HG02642 (cell line): ENCODE data around the gene HRNR.
"Not testable (repeated sequence)": the region's sequence is repeated elsewhere in the genome, so short reads cannot be mapped to it uniquely, and the experiment has no call there.

Source experiments
- ATAC-seq: cut with Tn5 transposase; IDR thresholded peaks from one replicate; pipeline ENCODE4 v1.9.1; 2021; ENCODE audit warnings: mild to moderate bottlenecking; ENCODE audit not compliant: unreplicated experiment, poor library complexity

The HRNR gene

DNA sequence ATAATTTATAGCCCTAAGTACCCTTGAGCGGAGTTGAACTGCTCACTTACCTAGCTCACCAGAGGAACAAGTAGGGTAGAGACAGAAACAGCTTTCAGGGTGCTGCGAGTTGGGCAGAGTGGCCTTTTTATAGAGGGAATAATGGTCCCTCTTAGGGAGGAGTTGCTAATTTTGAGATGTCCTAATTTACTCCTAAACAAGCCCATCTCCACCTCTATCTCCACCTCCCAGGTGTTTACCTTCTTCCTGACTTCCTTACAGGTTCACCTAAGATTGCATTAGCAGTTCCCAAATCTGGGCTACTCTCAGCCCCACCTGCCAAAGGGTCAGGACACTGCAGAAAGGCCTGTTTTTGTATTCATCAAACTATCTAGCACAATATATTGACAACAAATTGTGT is at the start of gene HRNR:
Gene HRNR (minus strand): TSS at position 101 of the 400 bp plus-strand sequence. CDS start 940 bp downstream, outside the sequence.
- no peak for ATAC-seq

DNA sequence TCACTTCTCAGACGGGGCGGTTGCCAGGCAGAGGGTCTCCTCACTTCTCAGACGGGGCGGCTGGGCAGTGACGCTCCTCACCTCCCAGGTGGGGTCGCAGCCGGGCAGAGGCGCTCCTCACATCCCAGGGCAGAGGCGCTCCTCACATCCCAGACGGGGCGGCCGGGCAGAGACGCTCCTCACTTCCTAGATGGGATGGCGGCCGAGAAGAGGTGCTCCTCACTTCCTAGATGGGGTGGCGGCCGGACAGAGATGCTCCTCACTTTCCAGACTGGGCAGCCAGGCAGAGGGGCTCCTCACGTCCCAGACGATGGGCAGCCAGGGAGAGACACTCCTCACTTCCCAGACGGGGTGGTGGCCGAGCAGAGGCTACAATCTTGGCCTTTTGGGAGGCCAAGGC is 32.4 kb upstream of the HRNR start:
- not testable (repeated sequence) for ATAC-seq

DNA sequence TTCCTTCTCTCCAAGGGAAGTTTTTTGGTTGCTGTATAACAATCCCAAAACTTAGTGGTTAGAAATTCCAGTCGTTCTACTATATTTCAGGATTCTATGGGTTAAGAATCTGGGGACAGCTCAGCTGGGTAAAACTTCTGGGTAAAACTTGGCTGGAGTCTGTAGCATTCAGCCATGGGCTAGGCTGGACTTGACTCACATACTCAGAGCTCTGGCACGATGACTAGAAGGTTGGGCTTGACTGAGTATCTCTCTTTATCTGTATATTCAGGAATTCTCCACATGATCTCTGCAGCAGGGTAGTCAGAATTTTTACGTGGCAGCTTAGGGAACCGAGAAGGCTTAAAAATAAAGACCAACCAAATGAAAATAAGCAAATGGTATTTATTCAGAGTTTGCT is 28.2 kb upstream of the HRNR start:
- no peak for ATAC-seq

DNA sequence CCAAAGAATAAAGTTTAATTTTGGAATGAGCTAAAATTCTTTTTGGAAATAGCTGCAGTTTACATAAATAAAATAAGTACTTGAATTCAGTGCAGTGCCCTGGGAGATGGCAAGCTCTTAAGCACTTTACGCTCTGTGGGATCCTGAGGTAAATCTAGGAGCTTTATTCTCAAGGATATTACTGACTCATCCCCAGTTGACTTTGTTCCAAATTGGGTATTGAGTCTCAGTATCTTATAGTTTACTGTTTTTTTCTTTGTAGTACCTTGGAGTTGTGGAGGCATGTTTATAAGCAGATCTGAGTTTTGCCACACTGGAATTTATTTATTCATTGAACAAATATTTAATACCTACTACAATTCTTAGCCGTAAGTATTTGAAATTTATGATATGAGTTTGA is 27.4 kb upstream of the HRNR start:
- ATAC-seq = no peak

DNA sequence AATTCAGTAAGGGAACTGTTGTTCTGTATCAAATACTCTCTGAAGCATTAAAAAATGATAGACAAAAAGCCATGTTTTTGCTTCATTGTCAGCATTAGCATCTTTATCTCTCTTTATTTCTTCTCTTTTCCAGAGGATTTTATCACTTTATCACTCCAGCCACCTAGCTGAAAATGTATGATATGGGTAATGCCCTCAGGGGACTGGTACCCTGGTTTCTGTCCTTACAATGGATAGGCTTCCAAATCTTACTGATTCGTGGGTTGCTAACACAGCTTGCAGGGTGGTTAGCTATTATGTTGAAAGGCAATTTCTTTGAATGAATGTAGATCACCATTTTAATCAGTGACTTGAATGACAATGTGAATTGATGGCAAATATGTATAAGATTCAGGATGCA is 23.3 kb upstream of the HRNR start:
- no peak for ATAC-seq

DNA sequence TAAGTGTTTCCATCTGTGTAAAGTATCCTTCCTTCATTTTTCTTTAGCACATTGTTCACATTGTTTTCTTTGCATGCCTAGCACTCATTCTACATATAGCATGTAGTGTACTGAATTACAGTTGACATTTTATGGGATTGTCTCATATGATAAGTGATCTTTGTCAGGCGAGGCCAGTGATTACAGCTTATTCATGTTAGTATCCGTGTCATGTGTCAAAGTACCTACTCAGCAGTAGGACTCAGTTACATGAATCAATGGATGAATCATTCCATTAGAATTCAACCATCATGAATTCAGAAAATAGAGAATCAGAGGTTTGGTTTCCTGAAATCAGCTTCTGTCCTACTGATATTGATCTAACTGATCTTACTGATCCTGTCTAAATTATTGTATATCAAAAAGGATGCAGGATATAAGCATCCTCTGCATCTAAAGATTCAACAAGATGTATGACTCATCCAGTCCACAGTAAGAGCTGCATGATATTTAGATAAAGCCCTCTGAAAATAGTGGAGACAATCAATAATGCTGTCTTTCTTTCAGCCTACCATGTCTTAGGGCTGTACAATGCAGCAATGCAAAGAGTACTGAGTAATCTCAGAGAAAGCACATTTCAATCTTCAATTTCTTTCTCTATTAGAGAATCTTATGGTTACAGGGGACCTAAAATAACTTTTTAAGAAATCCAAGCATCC is 20.7 kb upstream of the HRNR start:
- no peak for ATAC-seq

DNA sequence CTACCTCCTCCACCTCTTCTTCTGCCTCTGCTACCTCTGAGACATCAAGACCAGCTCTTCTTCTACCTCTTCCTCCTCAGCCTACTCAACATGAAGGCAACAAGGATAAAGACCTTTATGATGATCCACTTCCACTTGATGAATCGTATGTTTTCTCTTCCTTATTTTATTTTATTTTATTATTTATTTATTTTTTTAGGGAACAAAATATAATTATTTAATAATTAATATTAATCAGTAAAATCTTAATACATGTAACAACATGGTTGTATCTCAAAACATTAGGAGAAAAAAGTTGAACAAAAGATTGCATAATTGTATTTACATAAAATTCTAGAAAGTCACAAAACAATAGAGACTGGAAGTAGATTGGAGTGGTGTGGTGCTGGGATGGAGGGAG is 13.1 kb upstream of the HRNR start:
- ATAC-seq = no peak

DNA sequence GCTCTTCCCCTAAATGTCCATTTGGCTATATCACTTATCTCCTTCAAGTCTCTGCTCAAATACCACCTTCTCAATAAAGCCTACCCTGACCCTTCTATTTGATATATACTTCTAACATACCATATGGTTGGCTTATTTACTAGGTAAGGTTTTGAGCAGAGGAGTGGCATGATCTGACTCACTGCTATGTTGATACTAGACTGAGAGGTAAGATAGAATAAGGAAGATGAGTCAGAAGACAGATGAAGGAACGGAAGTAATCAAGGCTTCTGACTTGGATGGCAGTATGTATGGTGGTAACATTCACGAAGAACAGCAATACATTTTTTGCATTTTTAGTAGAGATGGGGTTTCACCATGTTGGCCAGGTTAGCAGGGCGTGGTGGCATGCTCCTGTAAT is 4.8 kb upstream of the HRNR start:
- ATAC-seq = no peak

DNA sequence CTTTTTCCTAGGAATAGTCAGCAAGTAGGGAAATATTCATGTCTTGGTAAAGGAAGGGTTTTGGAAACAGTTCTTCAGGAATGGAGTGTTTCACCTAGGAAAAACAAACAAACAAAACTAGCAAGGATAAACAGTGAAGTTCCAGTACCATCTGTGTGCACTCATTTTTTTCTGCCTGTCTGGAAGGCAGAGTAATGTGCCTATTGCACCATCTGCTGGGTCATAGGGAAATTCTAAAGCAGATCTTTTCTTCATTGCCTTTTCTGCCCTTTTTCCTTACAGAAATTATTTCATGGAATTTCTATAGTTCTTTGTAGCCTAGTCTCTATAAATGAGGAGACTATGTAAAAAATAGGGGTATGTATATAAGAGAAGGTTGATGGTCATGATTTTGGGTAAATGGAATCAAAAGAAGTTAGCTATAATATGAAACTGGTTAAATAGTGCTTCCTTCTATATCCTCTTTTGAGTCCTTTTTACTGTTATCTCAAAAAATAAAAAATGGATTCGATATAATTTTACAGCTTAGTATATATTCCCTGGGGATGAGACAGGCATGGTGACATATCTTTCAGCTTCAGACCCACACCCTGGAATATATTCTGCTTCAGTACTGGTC is 3.4 kb upstream of the HRNR start:
- no peak for ATAC-seq

DNA sequence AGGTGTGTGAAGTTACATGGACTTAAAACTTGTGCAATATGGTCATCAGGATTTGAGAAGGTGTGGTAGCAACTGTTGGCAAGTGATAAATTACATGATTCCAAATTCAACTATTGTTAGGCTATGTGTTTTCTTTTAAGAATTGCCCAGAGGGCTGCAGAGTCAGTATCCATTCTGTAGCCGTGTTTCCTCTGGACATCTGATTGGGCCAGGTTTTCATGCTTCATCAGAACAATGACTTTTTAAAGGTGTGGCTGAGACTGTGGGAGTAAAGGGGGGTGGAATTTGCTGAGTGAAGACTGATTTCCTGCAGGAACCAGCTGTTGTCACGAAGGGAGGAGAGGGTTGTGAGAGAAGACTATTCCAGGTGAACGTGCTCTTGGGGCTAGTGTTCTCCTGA is 1.7 kb upstream of the HRNR start:
- no peak for ATAC-seq

DNA sequence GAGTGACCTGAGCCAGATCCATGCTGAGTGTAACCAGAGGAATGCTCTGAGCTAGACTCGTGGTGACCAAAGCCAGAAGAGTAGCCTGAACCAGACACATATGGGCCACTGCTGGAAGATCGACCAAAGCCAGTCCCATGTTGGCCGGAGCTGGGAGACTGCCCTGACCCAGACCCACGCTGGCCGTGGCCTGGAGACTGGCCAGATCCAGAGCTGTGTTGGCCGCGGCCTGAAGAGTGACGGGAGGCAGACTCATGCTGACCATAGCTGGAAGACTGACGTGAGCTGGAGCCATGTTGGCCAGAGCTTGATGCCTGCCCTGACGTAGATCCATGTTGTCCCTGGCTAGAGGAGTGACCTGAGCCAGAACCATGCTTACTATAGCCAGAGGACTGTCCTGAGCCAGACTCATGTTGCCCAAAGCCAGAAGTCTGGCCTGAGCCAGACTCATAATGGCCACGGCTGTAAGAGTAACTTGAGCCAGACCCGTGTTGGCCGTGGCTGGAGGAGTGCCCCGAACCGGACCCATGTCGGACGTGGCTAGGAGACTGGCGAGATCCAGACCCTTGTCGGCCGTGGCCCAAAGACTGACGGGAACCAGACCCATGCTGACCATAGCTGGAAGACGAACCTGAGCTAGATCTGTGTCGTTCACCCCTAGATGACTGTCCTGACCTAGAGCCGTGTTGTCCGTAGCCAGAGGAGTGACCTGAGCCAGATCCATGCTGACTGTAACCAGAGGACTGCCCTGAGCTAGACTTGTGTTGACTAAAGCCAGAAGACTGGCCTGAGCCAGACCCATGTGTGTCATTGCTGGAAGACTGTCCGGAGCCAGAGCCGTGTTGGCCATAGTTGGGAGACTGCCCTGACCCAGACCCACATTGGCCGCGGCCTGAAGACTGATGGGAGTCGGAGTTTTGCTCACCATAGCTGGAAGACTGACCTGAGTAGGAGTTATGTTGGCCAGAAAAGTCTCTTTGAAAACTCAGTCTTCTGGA is 3.5 kb downstream of the HRNR start:
- no peak for ATAC-seq

DNA sequence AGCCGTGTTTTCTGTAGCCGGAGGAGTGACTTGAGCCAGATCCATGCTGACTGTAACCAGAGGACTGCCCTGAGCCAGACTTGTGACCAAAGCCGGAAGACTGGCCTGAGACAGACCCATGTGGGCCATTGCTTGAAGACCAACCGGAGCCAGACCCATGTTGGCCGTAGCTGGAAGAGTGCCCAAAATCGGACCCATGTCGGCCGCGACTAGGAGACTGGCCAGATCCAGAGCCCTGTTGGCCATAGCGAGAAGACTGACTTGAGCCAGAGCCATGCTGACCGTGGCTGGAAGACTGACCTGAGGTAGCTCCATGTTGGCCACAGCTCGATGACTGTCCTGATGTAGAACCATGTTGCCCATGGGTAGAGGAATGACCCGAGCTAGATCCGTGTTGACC is 4.6 kb downstream of the HRNR start:
- ATAC-seq = not testable (repeated sequence)

DNA sequence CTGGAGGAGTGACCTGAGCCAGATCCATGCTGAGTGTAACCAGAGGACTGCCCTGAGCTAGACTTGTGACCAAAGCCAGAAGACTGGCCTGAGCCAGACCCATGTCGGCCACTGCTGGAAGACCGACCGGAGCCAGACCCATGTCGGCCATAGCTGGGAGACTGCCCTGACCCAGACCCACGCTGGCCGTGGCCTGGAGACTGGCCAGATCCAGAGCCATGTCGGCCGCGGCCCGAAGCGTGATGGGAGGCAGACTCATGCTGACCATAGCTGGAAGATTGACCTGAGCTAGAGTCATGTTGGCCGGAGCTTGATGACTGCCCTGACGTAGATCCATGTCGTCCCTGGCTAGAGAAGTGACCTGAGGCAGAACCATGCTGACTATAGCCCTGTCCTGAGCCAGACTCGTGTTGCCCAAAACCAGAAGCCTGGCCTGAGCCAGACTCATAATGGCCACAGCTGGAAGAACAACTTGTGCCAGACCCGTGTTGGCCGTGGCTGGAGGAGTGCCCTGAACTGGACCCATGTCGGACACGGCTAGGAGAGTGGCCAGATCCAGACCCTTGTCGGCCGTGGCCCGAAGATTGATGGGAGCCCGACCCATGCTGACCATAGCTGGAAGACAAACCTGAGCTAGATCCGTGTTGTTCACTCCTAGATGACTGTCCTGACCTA is 5.1 kb downstream of the HRNR start:
- ATAC-seq = no peak

DNA sequence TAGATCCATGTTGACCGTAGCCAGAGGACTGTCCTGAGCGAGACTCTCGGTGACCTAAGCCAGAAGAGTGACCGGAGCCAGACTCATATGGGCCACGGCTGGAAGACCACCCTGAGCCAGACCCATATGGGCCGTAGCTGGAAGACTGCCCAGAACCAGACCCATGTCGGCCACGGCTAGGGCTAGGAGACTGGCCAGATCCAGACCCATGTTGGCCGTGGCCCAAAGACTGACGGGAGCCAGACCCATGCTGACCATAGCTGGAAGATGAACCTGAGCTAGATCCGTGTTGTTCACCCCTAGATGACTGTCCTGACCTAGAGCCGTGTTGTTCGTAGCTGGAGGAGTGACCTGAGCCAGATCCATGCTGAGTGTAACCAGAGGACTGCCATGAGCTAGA is 8.4 kb downstream of the HRNR start:
- ATAC-seq = not testable (repeated sequence)

DNA sequence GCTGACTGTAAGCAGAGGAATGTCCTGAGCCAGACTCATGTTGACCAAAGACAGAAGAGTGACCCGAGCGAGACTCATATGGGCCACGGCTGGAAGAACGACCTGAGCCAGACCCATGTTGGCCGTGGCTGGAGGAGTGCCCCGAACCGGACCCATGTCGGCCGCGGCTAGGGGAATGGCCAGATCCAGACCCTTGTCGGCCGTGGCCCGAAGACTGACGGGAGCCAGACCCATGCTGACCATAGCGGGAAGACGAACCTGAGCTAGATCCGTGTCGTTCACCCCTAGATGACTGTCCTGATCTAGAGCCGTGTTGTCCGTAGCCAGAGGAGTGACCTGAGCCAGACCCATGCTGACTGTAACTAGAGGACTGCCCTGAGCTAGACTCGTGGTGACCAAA is 9.1 kb downstream of the HRNR start:
- ATAC-seq = not testable (repeated sequence)

DNA sequence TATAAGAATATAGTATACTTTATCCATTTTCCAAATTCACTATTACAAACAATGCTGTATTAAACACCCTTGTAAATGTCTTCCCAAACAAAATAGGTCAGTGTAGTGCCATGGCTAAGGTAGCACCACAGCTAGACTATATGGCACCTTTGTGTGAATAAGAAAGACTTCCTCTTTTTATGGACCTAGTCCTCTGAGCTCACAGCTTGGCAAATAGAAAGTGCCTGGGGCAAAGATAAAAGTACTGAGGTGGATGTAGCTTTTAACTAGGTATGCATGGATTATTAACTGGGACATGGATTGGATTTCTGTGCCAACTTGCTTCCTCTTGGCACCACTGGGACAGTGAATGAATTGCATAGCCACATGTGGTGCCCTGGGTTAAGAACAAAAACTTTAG is 25.0 kb downstream of the HRNR start:
- ATAC-seq = no peak

DNA sequence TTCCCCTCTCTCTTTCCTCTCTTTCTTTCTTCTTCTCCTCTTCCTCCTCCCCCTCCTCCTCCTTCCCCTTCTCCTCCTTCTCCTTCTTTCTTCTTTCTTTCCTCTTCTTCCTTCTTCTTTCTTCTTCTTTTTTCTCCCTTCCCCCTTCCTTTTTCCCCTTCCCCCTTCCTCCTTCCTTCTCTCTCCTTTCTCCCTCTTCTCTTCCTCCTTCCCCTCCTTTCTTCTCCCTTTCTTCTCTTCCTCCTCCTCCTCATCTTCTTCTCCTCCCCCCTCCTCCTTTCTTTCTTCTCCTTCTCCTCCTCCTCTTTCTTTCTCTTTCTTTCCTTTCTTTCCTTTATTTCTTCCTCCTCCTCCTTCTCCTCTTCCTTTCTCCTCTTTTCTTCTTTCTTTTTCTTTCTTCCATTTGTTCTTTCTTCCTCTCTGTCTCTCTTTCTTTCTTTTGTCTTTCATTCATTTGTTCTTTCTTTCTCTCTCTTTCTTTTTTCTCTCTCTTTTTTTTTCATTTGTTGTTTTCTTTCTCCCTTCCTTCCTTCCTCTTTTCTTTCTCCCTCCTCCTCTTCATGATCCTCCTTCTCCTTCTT is 26.5 kb downstream of the HRNR start:
- ATAC-seq = no peak

DNA sequence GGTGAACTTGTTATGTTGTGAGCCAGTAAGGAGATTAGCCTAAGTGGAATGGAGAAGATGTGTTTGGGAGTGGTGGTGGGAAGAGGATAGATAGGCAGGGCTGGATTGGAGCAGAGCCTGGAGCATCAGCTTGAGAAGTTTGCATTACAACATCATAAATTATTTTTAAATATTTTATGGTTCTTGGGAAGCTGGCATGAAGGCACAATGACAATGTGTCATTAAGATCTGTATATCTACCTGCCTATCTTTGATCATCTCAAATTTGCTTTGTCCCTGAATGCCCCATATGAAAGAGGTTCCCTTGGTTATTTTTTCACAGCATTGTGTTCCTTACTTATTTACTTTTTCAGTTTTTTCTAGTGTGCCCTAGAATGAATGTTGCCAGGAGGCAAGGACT is 32.3 kb downstream of the HRNR start:
- no peak for ATAC-seq

DNA sequence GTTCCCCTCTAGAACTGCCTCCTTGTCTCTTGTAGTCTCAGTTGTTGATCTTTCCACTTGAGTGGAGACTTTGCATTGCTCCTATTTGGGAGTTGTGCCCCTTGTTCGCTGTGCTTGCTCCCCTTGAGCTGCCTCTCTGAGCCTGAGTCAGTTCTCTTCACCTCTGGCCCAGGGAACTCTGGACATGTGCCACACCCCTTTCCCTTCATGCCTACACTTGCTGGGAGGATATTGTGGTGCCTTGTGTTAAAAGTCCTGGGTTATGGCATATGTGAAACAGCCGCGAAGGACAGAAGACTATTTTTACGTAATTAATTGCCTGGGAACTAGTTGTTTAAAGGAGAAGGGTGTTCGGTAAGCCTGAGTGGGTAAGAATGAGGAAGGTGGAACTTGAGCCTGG is 32.7 kb downstream of the HRNR start:
- no peak for ATAC-seq

DNA sequence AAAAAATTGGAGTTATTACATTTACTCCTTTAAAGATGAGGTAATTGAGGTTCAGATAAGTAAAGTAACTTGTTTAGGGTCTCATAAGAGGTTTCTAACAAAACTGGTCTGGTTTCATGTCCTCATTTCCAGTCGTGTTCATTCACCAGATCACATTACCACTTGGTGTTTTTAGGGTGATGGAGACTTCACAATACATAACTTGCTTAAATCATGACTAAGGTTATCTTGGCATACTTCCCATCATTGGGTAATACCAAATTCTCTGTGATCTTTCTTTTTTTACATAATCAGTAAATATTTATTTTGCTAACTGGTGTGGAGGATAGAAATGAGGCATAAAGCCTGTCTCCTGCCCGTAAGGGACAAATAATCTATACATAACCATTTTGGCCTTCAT is 33.4 kb downstream of the HRNR start:
- no peak for ATAC-seq
